Choroid plexus epithelial cell (primary cell): ENCODE data around the gene GPR158.
"Not testable (repeated sequence)": the region's sequence is repeated elsewhere in the genome, so short reads cannot be mapped to it uniquely, and the experiment has no call there.

ENCODE experiments used
- DNase-seq: peaks from one replicate; pipeline ENCODE4 v3.0.0-alpha.2; 2010; ENCODE audit warnings: low read depth
- H3K4me3 ChIP-seq: 2 replicates; pipeline ENCODE4 v1.5.1; 2011; ENCODE audit warnings: low read depth, mild to moderate bottlenecking, control low read depth, low read length, moderate library complexity
- CTCF ChIP-seq: conservative IDR thresholded peaks from 2 replicates; pipeline ENCODE4 v1.5.1; 2011; ENCODE audit warnings: low read depth, mild to moderate bottlenecking, control low read depth, inconsistent platforms, low read length, moderate library complexity

Gene GPR158

GRCh38 chr10:25297466-25297865, 122.7 kb downstream of the GPR158 start:
- TF ChIP-seq CTCF = no peak
- no peak for DNase-seq
- H3K4me3 ChIP-seq = no peak overlapping the region

- DNase-seq = no peak
Observed at GRCh38 chr10:25300073-25300472, 125.3 kb downstream of the GPR158 start.

GRCh38 chr10:25304606-25305005, 129.8 kb downstream of the GPR158 start:
- peak; percentile 26 for DNase-seq
- no peak for TF ChIP-seq CTCF
- no peak overlapping the region for H3K4me3 ChIP-seq

More at GRCh38 chr10:25300073-25300472, 125.3 kb downstream of the GPR158 start:
- no peak overlapping the region for H3K4me3 ChIP-seq
- TF ChIP-seq CTCF = no peak

- H3K4me3 ChIP-seq = no peak overlapping the region
- TF ChIP-seq CTCF = no peak
- DNase-seq = no peak
Observed at GRCh38 chr10:25306386-25306785, 131.6 kb downstream of the GPR158 start.

- DNase-seq = no peak
- H3K4me3 ChIP-seq = no peak overlapping the region
- TF ChIP-seq CTCF = no peak
Observed at GRCh38 chr10:25308278-25308677, 133.5 kb downstream of the GPR158 start.

GRCh38 chr10:25317596-25318211, 142.9 kb downstream of the GPR158 start:
- H3K4me3 ChIP-seq, DNase-seq: not testable (repeated sequence)

- DNase-seq = no peak
- TF ChIP-seq CTCF = no peak
- H3K4me3 ChIP-seq = no peak overlapping the region
Observed at GRCh38 chr10:25327273-25327672, 152.5 kb downstream of the GPR158 start.
